ENCODE data around the gene ORMDL2. TPM values are rescaled to one million over a fixed set of nuclear protein-coding genes. Genes with fewer than 3 reads are reported as not detected.

The ORMDL2 gene
- total RNA-seq, 1 donor from 2014 or later: 33.3 TPM

GRCh38 chr12:55842681-55843429 lies 25.0 kb downstream of the ORMDL2 start, which contains the start of gene MMP19:
Gene MMP19 (minus strand): TSS chr12:55842936. CDS start chr12:55842830, 106 bp downstream.
- Mint-ChIP-seq H3K36me3 (ENCODE audit: low read depth) (no peaks in the 10 kb centered on the region), H3K9me3 (no peaks in the 10 kb centered on the region), H3K27me3 (ENCODE audit: low read depth) (peaks cover 7% of the 10 kb centered on the region), H3K4me3 (no peak within 1 kb of the TSS), H3K27ac (ENCODE audit: unreplicated experiment) (no peak within 1 kb of the TSS), H3K4me1 (peaks cover 14% of the 10 kb centered on the region)
- DNase-seq (ENCODE audit: low read depth, low spot score): no peak
- TF ChIP-seq CTCF (conservative IDR thresholded peaks at IDR 0.05): no peak

- no peak overlapping the region for H3K27ac Mint-ChIP-seq (ENCODE audit: unreplicated experiment)
- H3K4me3 Mint-ChIP-seq: no peak overlapping the region
- no peak for DNase-seq (ENCODE audit: low read depth, low spot score)
- H3K27me3 Mint-ChIP-seq (ENCODE audit: low read depth): peaks cover 7% of the 10 kb centered on the region
- H3K4me1 Mint-ChIP-seq: peaks cover 16% of the 10 kb centered on the region
- TF ChIP-seq CTCF (conservative IDR thresholded peaks at IDR 0.05): no peak
- H3K9me3 Mint-ChIP-seq: no peaks in the 10 kb centered on the region
- H3K36me3 Mint-ChIP-seq (ENCODE audit: low read depth): no peaks in the 10 kb centered on the region
These were observed 25.6 kb downstream of the ORMDL2 start for GRCh38 chr12:55843431-55843830.

- TF ChIP-seq CTCF (conservative IDR thresholded peaks at IDR 0.05): no peak
- Mint-ChIP-seq H3K27me3 (ENCODE audit: low read depth) (peaks cover 5% of the 10 kb centered on the region), H3K27ac (ENCODE audit: unreplicated experiment) (no peak overlapping the region), H3K9me3 (no peaks in the 10 kb centered on the region), H3K36me3 (ENCODE audit: low read depth) (no peaks in the 10 kb centered on the region), H3K4me3 (no peak overlapping the region), H3K4me1 (peaks cover 22% of the 10 kb centered on the region)
- DNase-seq (ENCODE audit: low read depth, low spot score): no peak
These were observed 27.1 kb downstream of the ORMDL2 start for GRCh38 chr12:55844961-55845360.

- no peak for TF ChIP-seq CTCF (conservative IDR thresholded peaks at IDR 0.05)
- Mint-ChIP-seq H3K9me3 (no peaks in the 10 kb centered on the region), H3K27ac (ENCODE audit: unreplicated experiment) (no peak overlapping the region), H3K27me3 (ENCODE audit: low read depth) (peaks cover 5% of the 10 kb centered on the region), H3K36me3 (ENCODE audit: low read depth) (no peaks in the 10 kb centered on the region), H3K4me3 (no peak overlapping the region), H3K4me1 (peaks cover 25% of the 10 kb centered on the region)
- no peak for DNase-seq (ENCODE audit: low read depth, low spot score)
These were observed 27.5 kb downstream of the ORMDL2 start for GRCh38 chr12:55845361-55845760.

GRCh38 chr12:55845785-55846496 lies 28.1 kb downstream of the ORMDL2 start:
- TF ChIP-seq CTCF (conservative IDR thresholded peaks at IDR 0.05): no peak

More at GRCh38 chr12:55845785-55846496, 28.1 kb downstream of the ORMDL2 start:
- no peak for DNase-seq (ENCODE audit: low read depth, low spot score)
- H3K4me3 Mint-ChIP-seq: no peak overlapping the region
- H3K4me1 Mint-ChIP-seq: peaks cover 31% of the 10 kb centered on the region
- H3K9me3 Mint-ChIP-seq: no peaks in the 10 kb centered on the region
- H3K27ac Mint-ChIP-seq (ENCODE audit: unreplicated experiment): no peak overlapping the region
- no peaks in the 10 kb centered on the region for H3K36me3 Mint-ChIP-seq (ENCODE audit: low read depth)
- H3K27me3 Mint-ChIP-seq (ENCODE audit: low read depth): peaks cover 5% of the 10 kb centered on the region
